ENCODE data around the gene AANAT.

Gene AANAT

DNA sequence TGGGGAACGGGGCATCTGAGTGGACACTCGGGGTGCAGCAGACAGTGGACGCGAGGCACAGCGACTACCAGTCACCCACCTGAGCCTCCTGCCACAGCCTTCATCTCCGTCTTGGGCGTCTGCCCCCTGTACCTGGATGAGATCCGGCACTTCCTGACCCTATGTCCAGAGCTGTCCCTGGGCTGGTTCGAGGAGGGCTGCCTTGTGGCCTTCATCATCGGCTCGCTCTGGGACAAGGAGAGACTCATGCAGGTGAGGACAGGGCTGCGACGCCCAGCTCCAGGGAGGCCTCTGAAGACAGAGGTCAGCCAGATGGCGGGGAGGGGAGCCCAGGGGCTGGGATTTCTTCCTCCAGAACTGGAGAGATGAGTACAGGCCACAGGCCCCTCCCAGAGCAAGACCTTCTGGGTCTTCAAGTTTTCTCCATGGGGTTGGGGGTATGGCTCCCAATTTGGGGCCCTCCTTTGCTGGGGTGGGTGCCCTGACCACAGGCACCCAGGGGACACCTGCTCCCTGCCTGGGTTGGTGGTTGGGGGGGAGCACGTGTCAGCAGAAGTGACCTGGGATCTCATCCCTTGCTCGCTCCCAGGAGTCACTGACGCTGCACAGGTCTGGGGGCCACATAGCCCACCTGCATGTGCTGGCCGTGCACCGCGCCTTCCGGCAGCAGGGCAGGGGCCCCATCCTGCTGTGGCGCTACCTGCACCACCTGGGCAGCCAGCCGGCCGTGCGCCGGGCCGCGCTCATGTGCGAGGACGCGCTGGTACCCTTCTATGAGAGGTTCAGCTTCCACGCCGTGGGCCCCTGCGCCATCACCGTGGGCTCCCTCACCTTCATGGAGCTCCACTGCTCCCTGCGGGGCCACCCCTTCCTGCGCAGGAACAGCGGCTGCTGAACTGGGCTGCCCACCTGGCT, 1.9 kb downstream of the AANAT start:
- DNase-seq: no peak

DNA sequence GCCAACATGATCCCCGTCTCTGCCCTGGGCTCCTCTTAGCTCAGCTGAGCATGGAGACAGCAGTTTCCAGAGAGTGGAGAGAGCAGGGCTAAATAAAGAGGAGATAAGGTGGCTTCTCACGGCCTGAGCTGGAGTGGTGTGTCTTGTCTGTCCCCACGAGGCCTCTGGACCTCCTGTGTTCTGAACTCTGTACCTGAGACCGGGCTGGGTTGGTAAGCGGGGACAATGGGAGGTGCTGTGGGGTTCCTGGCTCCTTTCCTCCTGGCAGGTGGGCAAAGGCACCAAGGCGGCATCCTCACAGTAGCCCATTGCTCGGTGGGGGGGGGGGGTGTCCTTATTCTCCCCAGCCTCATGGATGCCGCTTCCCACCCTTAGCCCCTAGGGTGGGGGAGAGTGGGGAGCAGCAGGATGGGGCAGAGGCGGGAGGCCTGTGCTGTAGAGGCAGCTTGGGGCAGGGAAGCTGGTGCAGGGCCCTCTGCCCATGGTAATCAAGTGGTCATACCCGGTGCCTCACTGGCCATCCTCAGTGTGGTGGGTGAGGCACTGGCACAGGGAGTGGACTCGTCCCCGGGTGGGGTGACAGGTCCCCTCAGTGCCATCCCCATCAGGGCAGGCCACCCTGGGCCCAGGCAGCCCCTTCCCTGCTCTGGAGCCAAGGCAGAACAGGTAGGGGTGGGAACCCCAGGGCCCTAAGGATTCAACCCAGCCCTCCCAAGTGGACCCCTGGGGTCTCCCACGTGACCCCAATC, 2.8 kb downstream of the AANAT start:
- DNase-seq: no peak

DNA sequence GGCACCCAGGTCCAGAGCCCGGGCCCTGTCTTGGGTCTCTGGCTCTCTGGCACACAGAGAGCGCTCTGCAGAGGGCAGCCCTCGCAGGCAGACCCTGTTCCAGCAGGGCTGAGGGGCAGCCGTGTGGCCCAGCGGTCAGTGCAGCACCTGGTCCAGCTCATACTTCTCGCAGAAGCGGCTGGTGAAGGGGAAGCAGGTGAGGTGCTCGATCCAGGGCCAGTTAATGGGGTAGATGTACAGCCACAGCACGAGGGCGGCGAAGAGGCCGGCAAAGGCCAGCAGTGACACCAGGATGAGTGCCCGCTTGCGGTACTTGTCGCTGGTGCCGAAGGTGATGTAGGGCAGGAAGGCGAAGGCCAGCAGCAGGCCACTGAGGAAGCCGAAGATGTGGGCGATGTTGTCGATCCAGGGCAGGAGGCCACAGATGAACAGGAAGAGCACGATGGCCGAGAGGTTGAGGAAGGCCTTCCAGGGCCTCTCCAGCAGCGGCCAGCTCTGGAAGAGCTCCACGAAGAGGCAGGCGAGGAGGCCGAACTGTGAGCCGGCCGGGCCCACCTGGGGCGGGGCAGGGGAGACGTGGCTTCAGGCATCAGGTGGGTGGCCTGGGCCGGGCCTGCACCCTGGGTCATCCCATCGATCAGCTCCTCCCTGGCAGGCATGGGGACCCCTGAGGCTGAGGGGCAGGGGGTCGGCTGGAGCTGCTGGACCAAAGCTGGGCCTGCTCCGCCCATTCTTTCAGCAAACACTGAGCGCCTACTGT, 4.3 kb downstream of the AANAT start:
- no peak for DNase-seq

DNA sequence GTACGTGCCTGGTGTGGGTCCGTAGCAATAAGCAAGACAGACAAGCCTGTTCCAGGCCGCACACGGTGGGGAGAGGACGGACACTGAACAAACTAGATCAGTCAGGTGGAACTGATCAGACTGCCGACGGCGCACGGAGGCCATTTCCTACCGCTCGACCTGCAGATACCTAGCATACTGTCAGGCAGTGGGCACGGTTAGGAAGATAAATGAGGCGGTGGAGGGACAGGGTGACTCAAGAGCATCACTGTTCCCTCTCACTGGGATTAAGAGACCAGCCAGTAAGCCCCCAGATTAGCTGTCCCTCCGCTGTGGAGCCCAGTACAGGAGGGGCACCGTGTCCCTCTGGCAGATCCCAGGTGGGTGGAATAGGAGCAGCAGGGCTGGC, 4.8 kb downstream of the AANAT start:
- no peak for DNase-seq

DNA sequence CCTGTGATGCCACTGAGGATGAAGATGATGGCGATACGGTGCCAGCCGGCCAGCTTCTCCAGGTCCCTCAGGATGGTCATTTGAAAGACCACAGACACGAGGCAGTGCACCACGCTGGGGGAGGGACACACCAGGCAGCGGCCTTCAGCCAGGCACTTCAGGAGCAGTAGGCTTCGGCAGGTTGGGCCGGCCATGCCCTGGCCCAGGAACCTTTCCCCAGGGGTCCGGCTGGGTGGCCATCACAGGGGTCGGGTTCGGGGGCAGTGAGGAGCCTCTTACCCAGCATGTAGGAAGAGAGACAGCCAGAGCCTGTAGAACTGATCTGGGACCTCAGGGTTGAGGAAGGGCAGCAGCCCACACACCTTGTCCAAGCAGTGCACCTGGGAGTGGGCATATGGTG, 5.3 kb downstream of the AANAT start:
- DNase-seq: no peak

DNA sequence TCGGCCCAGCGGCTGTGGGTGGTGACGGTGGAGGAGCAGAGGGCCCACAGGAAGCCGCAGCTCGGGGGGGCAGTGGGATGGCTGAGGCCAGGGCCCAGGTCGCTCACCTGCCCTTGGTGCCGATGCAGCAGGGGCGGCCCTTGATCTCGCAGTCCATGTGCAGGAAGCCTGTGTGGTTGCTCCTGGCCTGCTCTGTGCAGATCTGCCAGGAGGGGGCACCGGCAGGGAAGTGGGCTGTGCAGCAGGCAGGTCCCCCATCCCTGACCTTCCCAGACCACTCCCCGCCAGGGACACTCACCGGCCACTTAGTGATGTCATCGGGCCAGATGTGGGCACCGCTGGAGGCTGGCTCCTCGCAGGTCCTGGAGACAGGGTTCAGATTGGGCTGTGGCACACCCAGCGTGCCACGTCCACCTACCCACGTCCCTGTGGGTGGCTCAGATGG, 6.2 kb downstream of the AANAT start:
- no peak for DNase-seq

DNA sequence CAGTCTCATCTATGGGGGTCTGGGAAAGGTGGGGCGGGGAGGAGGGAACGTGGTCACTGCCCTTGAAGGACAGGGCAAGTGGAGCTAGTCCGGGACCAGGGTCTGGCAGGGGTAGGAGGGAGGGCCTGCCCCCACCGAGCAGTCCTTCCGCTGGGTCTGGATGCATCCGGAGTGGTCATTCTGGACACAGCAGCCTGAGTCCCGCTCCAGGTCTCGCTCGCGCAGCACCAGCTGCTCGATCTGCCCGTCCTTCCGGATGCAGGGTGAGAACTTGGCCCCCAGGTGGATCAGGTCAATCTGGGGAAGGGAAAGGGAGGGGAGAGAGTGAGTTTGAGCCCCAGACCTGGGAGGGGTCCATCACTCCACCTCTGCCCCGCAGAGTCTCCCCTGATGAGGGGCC, 6.8 kb downstream of the AANAT start:
- DNase-seq: no peak

DNA sequence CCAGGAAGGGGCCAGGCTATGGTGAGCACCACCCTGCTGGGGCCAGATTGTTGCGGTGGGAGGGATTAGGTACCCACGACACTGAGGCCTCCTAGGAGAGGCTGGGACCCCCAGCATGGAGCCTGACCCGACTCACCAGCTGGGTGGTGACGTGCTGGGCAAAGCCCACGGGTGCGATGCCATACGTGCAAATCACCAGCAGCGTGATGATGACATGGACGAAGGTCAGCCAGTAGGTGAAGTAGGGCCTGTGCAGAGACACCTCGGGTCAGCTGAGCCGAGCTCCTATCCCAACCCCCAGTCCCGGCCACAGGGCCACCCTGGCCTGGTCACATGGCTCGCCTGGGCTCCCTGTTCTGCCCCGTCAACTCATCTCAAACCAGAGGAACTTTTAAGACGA, 7.5 kb downstream of the AANAT start:
- DNase-seq: no peak

DNA sequence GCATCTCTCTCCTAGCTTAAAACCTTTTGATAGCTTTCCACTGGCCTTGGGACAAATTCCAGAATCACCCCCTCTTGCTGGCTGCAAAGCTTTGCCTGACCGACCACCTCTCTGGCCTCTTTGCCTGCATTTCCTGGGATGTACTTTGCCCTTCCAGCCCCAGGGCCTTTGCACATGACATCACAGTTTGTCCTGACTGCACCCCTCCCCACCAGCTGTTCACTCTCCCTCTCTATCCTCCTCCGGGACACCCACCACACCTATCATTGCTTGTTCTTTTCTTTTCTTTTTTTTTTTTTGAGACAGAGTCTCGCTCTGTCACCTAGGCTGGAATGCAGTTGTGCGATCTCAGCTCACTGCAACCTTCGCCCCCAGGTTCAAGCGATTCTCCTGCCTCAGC, 7.9 kb downstream of the AANAT start:
- DNase-seq: no peak

DNA sequence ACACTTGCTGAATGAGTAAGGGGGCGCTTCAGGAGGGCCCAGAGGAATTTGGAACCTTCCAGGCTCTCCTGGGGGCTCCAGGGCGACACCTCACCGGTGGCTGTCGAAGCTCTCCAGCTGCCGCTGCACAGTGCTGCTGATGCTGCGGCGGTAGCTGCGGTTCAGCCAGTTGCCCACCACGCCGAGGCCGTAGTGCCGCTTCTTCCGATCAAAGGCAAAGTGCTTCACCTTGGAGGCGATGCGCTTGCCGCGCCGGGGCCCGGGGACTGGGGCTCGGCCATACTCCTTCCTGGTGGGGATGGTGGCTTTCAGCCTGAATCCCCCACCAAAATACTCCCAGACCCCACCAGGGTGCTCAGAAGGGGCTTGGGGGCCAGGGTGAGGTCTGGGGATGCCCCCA, 9.3 kb downstream of the AANAT start:
- DNase-seq: no peak

DNA sequence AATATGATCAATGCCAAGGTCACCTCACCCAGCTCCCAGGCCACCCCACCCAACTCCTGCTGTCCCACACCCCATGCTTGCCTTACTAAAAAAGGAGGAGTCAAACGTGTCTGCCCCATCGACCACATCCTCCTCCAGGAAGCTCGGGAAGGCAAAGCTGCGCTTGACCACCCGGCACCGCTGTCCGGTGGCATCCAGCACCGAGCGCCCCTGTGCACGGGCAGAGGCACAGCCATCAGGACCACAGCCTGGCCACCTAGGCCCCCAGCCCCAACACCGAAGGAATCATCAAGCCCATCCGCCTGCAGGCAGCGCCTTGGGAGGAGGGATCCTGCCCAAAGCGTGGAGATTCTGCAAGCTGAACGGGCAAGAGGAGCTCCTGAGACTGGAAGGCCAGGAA, 10.2 kb downstream of the AANAT start:
- DNase-seq: no peak

DNA sequence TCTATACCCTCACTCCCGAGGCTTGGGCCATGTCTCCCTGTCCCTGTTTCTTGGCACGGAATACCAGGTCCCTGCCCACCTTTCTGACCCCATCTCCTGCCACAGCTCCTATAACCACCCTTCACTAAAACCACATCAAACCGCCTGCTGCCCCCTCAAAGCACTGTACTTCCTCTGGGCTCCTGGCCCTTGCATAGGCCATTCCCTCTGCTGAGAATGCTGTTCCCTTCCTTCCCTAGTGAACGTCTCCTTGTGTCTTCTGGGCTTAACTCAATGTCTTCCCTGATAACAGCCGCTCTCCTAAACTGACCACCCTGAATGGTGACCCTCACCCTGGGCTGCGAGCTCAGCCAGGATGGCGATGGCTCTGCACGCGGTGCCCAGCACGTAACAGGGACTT, 10.7 kb downstream of the AANAT start:
- DNase-seq: no peak

DNA sequence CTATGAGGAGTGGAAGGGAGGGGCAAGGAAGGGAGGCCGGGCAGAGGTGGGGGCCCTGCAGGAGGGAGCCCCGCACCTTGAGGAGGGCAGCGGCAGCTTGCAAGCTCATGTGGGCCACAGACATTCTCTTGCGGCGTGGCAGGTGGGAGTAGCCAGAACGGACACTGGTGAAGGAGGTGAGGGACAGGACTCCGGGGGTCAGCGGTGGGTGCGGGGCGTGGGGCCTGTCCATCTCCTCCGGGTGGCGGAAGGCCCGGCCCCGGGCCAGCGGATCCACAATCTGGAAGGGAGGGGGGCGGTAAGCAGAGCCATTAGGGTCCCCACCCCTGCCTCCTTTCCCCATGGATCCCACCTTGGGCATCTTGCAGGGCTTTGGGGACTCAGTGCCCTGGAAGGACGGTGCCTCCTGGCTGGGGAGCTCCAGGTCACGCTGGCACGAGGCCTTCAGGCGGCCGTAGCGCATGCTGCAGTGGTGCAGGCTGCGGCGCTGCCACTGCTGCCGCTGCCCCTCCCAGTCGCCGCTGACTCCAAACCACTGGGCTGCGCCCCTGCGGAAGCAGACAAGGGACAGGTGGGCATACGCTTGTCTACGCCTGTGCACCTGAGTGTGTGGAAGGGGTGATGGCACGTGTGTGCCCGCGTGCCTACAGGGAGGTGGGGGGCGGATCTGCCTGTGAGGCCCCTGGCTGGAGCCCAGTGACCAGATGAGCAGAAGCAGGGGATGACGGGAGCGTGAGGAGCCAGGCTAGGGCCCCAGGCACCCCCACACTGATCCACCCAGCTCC, 11.5 kb downstream of the AANAT start:
- DNase-seq: no peak

DNA sequence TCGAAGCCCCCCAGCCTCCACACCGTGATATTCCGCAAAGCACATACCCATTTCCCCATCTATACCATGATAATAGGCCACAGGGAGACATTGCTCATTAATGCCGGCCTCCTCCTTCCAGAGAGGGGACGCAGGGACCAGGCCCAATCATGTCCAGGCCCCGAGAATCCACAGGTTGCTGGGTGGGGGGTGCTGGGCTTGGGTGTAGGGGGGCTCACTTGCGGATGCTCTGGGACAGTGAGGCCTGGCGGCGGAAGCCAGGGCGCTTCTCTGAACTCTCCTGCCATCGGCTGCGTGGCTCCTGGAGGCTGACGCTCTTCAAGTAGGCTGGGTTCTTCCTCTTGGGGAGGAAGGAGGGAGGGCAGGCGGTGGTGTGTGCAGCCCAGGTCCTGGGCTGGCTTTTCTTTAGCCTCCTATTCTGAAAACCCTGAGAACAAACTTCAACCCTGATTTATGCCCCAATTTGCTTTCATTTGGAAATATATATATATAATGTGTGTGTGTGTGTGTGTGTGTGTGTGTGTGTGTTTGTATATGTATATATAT, 12.2 kb downstream of the AANAT start:
- no peak for DNase-seq

DNA sequence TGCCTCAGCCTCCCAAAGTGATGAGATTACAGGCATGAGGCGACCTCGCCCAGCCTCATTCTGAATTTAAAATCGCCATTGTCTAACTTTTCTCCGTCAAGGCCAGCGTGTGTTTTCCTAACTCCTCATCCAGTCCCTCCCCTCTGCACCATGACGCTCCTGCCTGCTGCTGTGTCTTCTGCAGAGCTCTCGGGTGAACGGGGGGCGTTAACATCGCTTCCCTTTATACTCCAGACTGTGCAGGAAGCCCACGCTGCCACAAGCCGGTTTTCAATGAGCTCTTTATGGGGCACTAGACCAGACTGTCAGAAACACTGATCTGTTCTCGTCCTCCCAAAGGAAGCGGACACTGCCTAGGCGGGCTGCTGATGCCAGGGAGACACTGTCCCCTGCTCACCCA, 13.2 kb downstream of the AANAT start:
- DNase-seq: no peak

DNA sequence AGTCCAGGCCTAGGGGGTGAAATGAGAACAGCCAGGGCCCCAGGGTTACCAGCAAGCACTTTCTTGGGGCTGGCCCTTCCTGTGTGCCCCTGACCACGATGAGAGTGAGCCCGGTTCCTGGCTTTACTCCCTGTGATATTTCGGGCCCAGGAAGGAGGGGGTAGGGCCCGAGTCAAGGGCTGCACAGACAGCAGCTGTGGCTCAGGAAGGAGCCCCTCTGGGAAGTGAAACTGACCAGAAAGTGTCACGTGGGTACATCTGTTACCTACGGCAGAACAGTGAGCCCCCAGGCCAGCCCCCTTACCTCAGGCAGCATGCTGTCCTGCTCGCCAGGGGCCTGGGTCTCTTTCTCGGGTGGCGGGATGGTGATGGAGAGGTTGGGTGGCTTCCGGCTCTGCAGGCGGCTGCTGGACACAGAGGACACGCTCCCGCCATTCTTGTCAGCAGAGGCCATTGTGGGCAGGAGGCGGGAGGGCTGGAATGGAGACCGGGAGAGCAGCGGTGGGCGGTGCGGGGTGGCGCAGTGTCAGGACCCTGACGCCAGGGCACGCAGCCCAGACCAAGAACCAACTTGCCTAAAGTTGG, 13.8 kb downstream of the AANAT start:
- no peak for DNase-seq

DNA sequence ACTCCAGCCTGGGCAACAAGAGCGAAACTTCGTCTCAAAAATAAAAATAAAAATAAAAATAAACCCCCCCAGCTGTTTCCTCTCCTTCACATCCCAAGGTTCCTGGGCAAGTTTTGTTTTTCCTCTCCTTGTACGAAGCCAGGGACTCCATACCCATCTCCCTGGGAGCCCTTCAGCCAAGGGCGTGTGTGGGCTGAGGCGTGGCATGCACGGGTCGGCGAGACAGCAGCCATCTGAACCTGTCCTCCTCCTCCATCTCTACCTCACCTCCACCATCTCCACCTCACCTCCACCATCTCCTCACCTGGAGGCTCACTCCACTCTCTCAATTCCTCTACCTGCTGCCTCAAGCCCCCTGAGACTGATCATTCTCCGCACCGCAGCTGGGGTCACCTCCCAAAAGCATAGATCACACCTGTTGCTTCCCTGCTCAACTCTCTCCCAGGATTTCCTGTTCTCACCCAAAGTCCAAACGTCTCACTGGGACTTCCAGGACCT, 16.9 kb downstream of the AANAT start:
- DNase-seq: no peak

DNA sequence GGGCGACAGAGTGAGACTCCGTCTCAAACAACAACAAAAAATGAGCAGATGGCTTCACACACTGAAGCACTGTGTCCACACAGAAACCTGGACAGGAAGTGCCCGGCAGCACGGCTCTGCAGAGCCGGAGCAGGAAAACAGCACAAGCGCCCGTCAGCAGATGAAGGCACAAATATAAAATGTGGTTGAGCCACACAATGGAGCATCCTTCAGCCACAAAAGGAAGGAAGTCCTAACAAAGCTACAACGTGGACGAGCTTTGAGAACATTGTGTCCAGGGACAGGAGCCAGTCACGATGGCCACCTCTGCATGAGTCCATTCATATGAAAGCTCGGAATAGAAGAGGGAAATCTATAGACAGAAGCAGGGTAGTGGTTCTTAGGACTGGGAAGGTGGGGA, 18.2 kb downstream of the AANAT start:
- no peak for DNase-seq

DNA sequence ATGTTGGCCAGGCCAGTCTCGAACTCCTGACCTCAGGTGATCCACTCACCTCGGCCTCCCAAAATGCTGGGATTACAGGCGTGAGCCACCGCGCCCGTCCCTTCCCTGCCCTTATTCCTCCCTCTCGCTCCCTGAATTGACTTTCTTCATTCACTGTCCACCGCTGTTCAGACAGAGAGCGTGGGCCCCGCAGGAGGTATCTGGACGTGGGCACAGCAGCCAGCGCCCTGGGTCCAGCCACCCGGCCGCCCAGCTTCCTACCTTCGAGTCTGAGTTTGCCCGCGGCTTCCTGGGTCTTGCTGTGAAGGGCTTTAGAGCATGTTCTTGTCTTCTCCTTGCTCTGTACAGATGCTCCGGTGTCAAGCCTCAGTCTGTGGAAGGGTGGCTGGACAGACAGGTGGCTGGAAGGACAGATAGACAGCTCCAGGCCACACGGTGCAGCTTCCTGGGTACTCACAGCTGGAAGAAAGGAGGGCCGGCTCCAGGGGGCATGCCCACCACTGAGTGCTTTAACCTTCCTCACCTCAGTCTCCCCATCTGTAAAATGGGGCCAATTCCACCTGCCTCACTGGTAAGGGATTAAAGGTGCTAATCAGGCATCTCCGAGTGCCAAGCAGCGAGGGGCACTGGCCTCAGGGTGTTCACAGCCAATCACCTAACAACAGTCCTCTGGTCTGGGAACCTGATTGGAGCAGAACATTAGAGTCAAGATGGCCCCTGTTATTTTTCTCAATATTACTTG, 20.2 kb downstream of the AANAT start:
- no peak for DNase-seq

DNA sequence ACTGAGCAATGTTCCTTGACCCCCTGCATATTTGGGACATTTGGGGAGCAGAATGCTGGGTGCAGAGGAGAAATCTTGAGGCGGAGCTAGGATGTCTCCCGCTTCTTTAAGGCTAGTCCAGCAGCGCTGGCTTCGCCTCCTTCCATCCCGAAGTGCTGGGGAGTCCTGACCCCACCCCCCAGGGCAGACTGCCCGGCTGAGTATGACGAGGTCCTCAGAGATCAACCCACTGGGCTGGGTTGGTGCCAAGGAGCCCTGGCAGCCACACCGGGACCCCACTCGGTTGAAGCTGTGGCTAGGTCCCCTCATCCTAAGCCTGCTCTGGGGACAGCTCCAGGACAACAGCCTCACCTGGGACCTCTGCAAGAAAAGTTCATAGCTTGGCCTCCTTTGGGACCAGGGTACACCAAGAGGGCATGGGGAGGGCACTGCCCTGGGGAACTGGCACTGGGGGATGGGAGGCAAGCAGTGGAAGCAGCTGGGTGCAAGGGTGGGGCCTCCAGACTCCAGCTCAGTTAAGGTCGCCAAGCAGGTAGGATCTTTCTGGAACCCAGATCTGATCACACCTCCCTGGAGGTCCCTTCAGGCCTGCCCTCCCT, 22.8 kb downstream of the AANAT start:
- DNase-seq: no peak
